Occipital lobe (tissue), 2 donors: ENCODE data around the gene ARTN. TPM values are rescaled to one million over a fixed set of nuclear protein-coding genes. Genes with fewer than 3 reads are reported as not detected.

Experiments used
- DNase-seq: peaks from one replicate; lab custom pipeline; 2025; lab: John Stamatoyannopoulos, UW
- total RNA-seq: library from RNA; depleted of rRNA; stranded (reverse); fragments of >200 nt; gene quantifications from one replicate; pipeline ENCODE4 v1.2.3, GENCODE V29; 2014

The ARTN gene, protein sequence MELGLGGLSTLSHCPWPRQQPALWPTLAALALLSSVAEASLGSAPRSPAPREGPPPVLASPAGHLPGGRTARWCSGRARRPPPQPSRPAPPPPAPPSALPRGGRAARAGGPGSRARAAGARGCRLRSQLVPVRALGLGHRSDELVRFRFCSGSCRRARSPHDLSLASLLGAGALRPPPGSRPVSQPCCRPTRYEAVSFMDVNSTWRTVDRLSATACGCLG
- 0.62 TPM for total RNA-seq

DNA sequence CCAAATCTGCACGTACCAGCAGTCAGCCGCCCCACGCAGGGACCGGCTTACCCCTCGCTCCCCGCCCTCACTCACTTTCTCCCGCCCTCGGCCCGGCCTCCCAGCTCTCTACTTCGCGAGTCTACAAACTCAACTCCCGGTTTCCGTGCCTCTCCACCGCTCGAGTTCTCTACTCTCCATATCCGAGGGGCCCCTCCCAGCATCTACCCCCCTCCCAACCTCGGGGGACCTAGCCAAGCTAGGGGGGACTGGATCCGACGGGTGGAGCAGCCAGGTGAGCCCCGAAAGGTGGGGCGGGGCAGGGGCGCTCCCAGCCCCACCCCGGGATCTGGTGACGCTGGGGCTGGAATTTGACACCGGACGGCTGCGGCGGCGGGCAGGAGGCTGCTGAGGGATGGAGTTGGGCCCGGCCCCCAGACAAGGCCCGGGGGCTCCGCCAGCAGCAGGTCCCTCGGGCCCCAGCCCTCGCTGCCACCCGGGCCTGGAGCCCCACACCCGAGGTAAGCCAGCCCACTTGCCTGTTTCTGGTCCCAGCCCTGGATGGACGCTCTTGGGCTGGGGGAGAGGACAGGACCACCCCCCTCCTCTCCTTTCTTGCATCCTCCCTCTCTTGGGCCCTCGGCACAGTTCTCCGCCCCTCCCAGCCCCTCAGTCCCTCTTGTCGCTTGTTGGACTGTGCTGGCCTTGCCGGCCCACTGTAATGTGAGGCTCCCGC lies at the start of gene ARTN:
ARTN (plus strand) TSS at position 416 of the 715 bp plus-strand sequence. CDS start 1,856 bp downstream, outside the sequence.
- no peak for DNase-seq

DNA sequence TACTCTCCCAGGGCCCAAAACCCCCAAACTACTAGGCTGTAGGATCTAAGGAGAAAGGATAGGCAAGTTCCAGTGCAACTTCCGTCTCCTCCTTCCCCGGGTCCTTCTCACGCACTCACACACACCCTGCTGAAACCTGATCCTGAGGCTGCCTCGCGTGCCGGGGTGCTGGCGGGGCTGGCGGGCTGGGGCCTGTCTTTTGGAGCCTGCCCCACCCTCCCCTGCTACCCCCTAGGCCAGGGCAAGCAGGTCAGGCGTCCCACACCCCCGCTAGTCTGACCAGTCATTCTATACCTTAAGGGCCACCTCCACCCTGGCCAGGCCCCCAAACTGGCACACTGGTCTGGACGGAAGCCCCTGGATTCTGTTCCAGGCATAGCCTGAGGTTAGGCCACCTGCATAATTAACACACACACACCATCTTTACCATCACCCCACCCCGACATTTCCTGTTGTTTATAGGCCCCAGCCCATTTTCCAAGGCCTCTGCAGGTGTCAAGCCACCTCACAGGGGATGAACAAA lies 48.3 kb upstream of the ARTN start:
- DNase-seq, result no peak

DNA sequence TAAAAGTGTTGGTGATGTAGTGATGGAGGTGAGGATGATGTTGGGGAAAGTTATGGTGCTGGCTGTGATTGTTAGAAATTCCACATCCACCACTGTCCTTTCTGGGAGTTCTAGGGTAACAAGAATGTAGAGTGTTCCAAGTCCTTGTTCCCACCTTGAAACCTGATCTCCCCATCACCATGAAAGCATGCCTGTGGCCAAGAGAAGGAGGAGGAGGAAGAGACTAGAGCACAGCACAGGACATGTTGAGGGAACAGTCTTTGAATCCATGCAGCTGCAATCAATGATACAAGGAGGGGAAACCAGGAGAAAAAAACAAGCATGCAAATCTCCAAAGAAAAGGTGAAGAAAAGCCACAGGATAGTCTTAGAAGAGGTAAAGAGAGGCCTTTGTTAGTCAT lies 45.9 kb upstream of the ARTN start:
- no peak for DNase-seq

DNA sequence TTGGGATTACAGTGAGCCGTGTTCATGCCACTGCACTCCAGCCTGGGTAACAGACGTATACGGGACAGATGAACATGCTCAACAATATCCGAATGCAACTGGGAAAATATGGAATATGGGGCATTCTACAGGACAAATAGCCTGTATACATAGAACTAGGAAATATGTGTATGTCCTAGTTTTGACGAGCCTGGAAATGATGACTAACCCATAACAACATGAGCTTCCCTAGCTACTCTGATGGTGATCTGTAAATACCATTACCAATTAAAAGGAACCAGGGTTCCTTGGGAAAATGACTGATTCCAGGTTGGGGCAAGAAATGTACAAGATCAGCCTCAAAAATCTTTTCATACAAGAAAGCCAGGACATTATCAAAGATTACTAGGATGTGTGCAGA lies 42.8 kb upstream of the ARTN start:
- DNase-seq, result no peak

DNA sequence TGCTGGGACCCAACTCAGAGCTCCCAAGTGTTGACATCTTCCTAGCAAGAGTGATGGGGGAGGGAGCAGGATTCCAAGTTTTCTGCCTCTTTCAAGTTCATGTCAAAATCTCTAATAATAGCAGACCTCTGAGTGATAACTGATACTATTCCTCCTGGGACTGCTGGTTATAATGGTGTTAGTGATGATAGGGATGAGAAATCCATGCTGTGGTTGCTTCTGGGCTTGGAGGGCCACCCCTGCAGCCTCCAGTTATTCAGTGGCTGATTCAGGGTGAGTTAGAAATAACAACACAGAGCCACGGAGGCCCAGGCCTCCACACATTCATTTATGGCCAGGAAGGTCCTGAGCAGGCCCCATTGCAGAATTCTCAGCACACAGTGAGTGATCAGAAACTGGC lies 40.6 kb upstream of the ARTN start:
- DNase-seq, result no peak

DNA sequence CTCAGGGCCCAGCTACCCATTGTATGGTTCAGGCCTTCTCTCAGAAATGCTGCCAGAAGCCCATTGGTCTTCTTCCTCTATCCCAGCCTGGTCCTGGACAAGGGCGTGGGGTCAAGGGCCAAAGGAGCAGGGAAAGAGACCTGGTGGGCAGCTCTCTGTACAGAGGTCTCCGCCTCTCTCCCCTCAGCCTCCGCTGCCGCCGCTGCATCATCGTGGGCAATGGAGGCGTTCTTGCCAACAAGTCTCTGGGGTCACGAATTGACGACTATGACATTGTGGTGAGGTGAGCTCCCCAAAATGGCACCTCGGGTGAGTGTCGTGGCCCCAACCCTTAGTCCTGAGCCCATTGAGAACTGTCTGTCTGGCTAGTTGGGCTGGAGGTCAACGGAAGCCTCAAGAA lies 34.6 kb upstream of the ARTN start:
- DNase-seq, result no peak

DNA sequence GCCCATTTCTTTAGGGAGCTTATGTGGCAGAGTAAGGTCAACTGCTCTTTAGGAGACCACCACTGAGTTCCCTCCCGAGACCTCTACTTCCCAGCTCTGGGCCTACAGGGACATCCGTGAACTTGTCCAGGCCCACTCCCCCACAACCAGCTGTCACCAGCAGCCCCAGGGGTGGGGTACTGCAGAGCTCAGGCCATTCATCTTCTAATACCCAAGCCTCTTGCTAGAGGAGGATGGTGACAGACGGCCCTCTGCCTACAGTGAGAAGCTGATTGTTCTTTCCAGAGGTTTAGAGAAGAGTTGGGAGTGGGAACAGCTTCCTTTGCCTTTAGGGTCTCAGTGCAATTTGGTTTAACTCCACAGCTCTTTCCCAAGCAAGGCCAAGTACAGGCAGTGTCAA lies 33.2 kb upstream of the ARTN start:
- DNase-seq, result no peak

DNA sequence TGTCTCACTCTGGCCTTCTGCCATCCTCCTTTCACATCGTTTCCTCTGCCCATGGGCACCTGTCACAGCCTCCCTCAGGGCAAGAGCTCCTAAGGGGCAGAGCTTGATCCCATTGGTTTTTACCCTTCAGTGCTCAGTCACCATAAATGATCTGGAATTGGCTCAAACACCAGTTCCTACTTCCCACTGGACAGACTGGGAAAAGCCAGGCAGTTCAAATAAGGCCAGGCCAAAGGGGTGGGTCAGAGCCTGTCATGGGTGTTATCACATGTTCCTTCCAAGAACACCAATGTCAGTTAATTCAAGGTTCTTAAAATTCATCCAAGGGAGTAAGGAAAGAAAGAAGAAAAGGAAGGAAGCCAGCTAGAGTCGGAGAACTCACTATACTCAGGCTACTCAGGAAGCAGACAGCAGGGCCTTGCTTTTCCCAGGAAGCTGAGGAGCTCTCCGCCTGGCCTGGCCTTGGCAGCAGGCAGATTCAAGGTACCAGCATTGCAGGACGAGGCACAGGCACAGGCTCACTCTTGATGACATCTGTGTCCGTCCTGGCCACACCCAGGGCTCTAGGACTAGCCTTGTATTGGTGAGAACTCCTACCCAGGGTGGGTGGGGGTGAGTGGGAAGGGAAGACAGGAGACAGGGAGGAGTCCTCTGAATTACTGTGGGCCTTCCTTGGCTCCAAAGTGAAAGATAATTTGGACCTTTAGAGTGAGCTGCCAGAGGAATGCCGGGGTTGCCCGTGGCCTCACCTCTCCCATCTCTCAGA lies 32.2 kb upstream of the ARTN start:
- DNase-seq, result no peak

DNA sequence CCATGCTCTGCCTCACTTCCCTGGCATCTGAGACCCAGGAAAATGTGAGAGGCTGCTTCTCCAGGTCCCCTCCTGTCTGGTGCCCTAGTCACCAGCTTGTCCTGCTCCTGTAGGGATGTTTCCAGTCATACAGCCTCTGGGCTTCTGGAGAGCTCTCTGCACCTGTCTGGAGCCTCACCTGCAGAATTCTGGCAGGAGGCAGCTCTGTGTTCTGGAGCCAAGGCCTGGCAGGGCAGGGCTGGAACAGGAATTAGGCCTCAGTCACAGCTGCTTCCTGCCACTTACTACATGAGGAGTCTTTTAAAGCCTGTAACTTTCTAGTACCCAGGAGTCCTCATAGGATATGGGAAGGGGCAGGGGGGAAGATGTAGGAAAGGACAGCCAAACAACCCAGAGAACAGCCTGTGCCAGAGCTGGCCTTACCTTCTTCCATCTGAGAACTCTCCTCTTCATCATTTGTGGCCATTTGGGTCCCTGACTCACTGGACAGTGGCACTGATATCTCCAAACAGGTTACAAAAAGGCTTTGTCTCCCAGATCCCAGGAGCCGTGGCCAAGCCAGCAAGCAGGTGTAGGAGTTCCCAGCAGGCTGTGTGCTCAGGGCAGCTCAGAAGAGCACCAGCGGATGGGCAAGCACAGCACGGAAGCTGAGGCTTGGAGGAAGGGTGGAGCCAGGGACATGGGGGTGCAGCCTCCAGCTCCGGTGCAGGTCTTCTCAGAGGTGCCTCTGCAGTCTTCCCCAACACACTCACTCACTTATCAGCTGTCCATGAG lies 31.4 kb upstream of the ARTN start:
- DNase-seq, result no peak

DNA sequence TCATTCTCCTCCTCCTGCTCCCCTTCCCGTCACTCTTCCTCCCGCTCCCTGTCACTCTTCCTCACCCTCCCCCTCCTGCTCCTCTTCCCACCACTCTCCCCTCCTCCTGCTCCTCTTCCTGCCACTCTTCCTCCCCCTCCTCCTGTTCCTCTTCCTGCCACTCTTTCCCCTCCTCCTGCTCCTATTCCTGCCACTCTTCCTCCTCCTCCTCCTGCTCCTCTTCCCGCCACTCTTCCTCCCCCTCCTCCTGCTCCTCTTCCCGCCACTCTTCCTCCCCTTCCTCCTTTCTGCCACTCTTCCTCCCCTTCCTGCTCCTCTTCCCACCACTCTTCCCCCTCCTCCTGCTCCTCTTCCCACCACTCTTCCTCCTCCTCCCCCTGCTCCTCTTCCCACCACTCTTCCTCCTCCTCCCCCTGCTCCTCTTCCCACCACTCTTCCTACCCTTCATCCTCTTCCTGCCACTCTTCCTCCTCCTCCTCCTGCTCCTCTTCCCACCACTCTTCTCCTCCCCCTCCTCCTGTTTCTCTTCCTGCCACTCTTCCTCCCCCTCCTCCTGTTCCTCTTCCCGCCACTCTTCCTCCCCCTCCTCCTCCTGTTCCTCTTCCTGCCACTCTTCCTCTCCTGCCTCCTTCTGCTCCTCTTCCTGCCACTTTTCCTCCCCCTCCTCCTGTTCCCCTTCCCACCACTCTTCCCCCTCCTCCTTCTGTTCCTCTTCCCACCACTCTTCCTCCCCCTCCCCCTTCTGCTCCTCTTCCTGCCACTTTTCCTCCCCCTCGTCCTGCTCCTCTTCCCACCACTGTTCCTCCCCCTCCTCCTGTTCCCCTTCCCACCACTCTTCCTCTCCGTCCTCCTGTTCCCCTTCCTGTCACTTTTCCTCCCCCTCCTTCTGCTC lies 28.7 kb upstream of the ARTN start:
- no peak for DNase-seq

DNA sequence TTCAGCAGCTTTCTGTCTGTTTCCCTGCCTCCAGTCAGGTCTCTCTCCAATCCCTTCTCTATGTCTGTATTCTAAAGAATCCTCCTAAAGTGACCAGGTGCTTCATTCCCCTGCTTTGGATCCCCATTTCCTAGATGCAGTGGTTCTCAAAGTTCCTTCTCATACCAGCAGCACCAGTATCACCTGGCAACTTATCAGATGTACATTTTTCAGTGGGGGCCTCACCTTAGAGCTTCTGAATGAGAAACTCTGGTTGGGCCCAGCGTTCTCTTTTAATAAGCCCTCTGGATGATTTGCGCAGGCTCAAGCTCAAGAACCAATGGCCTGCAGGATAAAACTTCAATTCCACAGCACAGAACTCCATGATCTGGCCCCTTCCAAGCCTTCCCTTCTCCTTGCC lies 25.4 kb upstream of the ARTN start:
- no peak for DNase-seq

DNA sequence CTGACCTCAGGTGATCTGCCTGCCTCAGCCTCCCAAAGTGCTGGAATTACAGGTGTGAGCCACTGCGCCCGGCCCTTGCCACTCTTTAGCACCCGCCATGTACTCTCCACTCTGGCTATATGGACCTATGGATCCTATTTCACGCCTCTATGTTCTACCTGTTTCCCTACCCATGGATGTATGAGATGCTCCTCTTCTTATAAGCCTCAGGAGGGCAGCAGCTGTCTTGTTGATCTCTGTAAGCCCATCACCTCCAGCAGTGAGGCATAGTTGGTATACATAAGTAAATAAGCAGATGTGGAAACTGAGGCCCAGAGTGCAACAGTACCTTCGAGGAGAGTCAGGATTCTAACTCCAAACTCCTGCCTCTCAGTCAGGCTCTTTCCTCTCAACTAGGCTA lies 24.7 kb upstream of the ARTN start:
- DNase-seq, result no peak

DNA sequence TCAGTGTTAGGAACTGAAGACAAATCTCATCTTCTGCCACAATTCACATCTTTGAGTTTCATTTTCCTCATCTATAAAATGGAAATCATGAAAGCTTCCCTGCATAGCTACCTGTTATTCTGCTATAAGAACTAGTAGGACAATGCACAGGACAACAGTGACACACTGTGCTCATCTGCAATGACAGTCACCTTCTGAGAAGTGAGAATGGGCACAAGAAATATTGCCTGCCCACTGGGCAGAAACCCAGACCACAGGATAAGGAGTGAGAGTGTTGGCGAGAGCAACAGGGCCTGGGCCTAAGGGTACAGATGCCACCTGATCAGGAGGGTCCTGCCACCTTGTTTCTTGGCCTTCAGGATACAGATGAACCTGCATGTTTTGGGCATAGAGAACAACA lies 23.3 kb upstream of the ARTN start:
- no peak for DNase-seq

DNA sequence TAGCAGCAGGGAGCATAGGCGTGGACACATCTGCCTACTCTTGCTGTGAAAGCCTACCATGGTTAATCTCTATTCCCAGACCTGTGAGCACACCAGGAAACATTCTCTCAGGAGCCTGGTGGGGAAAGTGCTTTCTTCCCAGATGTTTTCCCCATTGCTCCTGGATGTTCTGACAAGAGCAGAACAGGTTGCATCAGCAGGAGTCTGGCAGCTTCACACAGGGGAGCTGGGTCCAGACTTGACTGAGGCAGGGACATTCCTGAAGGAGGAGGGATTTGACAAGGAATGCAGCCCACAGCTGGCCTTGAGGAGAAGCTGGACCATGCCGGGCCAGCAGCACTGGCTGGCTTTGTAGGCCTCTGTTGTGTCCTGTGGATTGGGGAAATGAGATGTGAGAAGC lies 21.0 kb upstream of the ARTN start:
- DNase-seq, result no peak

DNA sequence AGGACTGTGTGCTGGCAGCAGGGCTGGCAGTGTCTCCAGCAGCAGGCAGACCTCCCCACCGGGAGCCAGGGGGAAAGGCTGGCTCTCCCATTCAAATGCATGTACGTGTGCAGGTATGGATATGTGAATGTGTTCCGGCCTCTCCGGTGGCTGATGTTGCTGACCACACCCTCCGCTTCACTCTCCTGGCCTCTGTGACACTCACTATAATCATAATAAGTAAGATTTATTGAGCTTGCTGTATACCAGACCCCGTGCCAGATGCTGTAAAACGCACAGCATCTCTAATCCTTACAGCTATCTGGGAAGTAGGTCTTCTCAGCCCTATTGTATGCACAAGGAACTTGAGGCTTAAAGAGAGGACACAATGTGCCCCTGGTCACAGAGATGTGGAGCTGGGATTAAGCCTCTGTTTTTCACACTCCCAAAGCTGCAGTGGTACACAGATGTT lies 20.5 kb upstream of the ARTN start:
- DNase-seq, result no peak

DNA sequence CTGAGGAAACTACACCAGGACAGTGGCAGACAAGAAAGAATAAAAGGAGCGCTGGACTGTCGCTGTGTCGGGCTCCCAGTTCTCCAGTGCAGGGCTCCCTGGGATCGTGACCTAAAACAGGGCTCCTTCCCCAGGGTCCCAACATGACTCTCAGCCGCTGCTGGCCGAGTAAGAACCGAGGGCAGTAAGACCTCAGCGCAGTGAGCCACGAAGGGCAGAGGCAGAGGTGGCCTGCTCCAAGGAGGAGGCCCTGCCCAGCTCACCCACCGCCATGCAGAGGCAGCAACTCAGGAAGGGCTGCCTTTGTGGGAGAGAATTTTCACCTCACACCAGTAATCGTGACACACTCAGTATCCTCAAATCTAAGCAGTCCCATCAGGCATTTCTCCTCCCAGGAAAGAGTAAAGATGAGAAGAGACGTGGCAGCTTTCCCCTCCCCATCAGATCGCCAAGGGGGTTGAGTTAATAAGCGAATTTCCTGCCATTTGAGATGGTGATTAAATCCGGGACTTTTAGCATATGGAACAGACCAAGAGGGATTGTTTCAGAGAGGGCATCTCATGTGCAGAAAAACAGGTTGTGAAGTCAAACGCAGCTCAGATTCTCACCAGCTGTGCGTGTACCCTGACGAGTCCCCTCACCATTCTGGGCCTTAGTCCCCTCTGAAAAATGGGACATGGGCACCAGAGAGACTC lies 19.8 kb upstream of the ARTN start:
- DNase-seq, result no peak

DNA sequence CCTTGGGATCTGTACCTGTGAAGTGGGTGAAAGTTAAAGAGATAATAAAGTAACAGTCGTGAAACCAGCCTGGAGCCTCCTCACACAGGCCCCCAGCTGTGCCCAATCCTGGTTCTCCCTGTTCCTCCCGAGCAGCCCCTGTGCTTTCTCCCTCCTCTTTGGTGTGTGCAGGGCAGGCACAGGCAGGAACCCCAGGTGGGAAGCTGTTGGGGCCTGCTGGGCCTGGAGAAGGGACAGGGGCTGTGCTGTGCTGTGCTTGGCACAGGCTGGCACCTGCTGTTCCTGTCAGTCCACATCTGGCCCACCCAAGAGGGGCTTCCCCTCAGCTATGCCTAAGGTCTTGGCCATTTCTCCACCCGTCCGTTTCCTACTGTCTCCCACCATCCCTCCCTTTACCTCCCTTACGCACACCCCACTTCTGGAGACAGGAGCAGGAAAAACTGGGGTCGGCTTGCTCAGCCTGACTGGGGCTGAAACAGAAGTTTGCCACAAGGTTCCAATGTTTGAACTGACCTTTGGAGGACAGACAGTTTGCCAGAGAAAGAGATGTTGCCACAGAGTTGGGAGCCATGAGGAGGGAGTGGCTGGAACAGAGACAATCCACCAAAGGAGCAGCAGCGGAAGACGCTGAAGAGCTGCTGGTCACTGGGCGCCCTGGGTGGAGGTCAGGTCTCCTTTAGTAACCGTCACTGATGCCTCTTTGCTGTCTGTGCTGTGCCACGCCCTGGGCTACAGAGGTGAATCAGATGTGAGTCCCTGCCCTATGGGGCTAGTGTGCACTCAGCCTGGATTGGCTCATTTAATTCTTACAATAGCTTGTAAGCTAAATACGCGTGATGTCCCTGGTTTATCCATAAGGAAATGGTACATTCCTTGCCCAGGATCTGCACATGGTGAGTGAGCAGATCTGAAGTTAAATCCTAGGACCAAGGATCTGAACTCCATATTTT lies 18.8 kb upstream of the ARTN start:
- DNase-seq, result no peak

DNA sequence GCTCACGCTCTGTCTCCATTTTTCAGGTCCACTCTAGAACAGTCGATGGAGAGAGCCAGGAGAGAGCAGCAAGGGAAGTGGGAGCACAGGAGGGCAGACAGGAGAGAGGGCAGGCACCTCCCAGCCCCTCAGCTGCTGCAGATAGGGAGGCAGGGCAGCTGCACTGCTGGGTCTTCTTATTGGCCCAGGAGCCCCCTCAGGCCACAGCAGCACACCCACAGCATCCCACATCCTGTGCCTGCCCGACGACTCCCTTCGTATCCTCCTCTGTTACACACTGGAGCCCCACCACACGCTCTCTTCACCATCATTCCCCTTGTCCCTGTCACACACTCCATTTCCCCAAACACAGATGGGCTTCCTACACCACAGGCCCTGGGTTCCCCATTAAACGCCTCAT lies 13.7 kb upstream of the ARTN start:
- no peak for DNase-seq

DNA sequence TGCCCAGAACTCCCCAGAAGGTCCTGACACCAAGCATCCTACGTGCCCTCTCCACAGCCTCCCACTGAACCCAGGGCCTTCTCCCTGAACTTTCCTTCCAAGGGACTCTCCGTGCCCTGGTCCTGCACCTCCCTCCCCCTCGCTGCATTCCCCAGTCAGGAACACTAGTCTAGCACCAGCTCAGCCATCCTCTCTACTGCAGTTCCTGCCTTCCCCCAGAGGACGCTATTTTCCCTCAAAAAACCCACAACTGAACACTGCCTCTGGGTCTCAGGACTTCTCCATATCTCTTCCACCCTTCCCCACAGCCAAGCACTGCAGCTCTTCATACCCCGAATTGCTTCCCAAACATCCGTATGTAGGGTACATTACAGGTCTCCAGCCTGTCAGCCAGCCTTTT lies 12.6 kb upstream of the ARTN start:
- no peak for DNase-seq
